ENCODE measurements around the gene LDLRAD1. TPM values are rescaled to one million over a fixed set of nuclear protein-coding genes. Genes with fewer than 3 reads are reported as not detected.

LDLRAD1 gene
- total and polyA plus RNA-seq, 8 donors: 0.12 to 0.40 TPM; not detected in 6

DNA sequence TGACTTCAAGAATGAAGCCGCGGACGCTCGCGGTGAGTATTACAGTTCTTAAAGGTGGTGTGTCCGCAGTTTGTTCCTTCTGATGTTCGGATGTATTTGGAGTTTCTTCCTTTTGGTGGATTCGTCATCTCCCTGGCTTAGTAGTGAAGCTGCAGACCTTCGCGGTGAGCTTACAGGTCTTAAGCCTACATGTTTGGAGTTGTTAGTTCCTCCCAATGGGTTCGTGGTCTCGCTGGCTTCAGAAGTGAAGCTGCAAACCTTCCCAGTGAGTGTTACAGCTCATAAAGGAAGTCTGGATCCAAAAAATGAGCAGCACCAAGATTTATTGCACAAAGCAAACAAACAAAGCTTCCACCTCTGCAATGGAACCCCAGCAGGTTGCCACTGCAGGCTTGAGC lies 14.7 kb downstream of the LDLRAD1 start:
- no peak overlapping the region for H3K27ac ChIP-seq
- H3K27me3 ChIP-seq: peaks cover 0 to 8% (median 0%) of the 10 kb centered on the region in 3 donors
- DNase-seq: peak in 1 of 2 donors; percentile 8
- H3K36me3 ChIP-seq: no peaks in the 10 kb centered on the region
- H3K4me1 ChIP-seq: peaks cover 0 to 11% (median 10%) of the 10 kb centered on the region in 4 donors
- intact Hi-C loops (cut with DNase I; ENCODE audit: low total_unique reads): no loop called here
- H3K4me3 ChIP-seq: no peak overlapping the region
- 86 to 98% (median 88%) methylated on average over 12 of the region's 12 CpGs for WGBS, 5 donors
- no peaks in the 10 kb centered on the region for H3K9me3 ChIP-seq
- no peak for TF ChIP-seq POLR2A (IDR thresholded peaks at IDR 0.05)
- TF ChIP-seq POLR2AphosphoS5 (IDR thresholded peaks at IDR 0.05): no peak
- no peak for TF ChIP-seq EP300 (IDR thresholded peaks at IDR 0.05)
- TF ChIP-seq, protein P1, sequence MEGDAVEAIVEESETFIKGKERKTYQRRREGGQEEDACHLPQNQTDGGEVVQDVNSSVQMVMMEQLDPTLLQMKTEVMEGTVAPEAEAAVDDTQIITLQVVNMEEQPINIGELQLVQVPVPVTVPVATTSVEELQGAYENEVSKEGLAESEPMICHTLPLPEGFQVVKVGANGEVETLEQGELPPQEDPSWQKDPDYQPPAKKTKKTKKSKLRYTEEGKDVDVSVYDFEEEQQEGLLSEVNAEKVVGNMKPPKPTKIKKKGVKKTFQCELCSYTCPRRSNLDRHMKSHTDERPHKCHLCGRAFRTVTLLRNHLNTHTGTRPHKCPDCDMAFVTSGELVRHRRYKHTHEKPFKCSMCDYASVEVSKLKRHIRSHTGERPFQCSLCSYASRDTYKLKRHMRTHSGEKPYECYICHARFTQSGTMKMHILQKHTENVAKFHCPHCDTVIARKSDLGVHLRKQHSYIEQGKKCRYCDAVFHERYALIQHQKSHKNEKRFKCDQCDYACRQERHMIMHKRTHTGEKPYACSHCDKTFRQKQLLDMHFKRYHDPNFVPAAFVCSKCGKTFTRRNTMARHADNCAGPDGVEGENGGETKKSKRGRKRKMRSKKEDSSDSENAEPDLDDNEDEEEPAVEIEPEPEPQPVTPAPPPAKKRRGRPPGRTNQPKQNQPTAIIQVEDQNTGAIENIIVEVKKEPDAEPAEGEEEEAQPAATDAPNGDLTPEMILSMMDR (IDR thresholded peaks at IDR 0.05): no peak

DNA sequence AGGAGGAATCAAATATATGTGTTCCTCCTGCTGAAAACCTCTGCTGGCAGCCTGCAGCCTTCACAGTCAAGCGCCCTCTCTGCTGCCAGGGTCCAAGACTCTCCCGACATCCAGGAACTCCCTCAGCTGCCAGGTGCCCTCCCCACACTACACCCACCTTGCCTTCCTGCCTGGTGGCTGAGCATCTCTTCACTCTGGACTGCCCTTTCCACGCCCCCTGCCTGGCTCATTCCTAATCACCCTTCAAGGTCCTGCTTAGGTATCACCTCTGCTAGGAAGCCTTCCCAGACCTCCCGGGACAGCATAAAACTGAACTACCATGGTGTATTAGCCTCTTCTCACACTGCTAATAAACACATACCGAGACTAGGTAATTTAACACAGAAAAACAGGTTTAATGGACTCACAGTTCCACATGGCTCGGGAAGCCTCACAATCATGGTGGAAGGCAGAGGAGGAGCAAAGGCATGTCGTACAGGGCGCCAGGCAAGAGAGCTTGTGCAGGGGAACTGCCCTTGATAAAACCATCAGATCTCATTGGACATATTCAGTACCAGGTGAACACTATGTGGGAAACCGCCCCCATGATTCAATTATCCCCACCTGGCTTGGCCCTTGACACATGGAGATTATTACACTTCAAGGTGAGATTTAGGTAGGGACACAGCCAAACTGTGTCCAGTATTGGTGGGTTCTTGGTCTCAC lies 15.3 kb downstream of the LDLRAD1 start:
- 57 to 85% (median 70%) methylated on average over 8 to 9 of the region's 9 CpGs for WGBS, 5 donors
- H3K4me1 ChIP-seq: peaks cover 0 to 11% (median 10%) of the 10 kb centered on the region in 4 donors
- DNase-seq: peak in 1 of 2 donors; percentile 11
- no peak overlapping the region for H3K27ac ChIP-seq
- intact Hi-C loops (cut with DNase I; ENCODE audit: low total_unique reads): no loop called here
- H3K9me3 ChIP-seq: no peaks in the 10 kb centered on the region
- no peak for TF ChIP-seq POLR2AphosphoS5 (IDR thresholded peaks at IDR 0.05)
- no peak for TF ChIP-seq POLR2A (IDR thresholded peaks at IDR 0.05)
- no peak for TF ChIP-seq EP300 (IDR thresholded peaks at IDR 0.05)
- TF ChIP-seq, protein P1 (IDR thresholded peaks at IDR 0.05): no peak
- H3K4me3 ChIP-seq: no peak overlapping the region
- H3K27me3 ChIP-seq: peaks cover 0 to 3% (median 0%) of the 10 kb centered on the region in 3 donors
- H3K36me3 ChIP-seq: no peaks in the 10 kb centered on the region

DNA sequence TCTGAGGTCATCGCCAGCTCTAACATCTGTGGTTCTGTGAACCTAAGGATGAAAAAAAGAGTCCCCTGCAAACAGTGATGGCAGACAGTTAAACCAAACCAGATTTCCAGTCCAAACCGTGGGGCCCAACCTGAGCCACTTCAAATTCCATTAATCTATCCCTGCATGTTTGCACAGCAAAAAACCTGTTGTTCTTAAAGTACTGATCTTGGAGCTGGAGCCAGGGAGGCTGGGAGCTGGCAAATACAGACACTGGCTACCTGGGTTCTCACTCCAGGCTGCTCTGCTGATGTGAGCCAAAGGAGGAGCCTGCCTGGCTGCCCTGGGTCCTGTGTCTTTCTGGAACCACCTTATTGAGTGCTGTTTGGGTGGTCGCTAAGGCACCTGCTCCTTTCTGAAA lies 16.4 kb downstream of the LDLRAD1 start:
- no peaks in the 10 kb centered on the region for H3K27me3 ChIP-seq
- peak; percentile 44 to 51 for DNase-seq
- H3K36me3 ChIP-seq: no peaks in the 10 kb centered on the region
- H3K4me1 ChIP-seq: peaks cover 0 to 11% (median 10%) of the 10 kb centered on the region in 4 donors
- no peaks in the 10 kb centered on the region for H3K9me3 ChIP-seq
- 22 to 44% (median 28%) methylated on average over 3 of the region's 3 CpGs for WGBS, 5 donors
- TF ChIP-seq POLR2AphosphoS5 (IDR thresholded peaks at IDR 0.05) (no peak), EP300 (IDR thresholded peaks at IDR 0.05) (no peak), POLR2A (IDR thresholded peaks at IDR 0.05) (no peak)
- TF ChIP-seq, protein P1 (IDR thresholded peaks at IDR 0.05): no peak
- H3K27ac ChIP-seq: peak overlapping the region in 1 of 5 donors; percentile 48
- intact Hi-C loops (cut with DNase I; ENCODE audit: low total_unique reads): no loop called here
- no peak overlapping the region for H3K4me3 ChIP-seq

DNA sequence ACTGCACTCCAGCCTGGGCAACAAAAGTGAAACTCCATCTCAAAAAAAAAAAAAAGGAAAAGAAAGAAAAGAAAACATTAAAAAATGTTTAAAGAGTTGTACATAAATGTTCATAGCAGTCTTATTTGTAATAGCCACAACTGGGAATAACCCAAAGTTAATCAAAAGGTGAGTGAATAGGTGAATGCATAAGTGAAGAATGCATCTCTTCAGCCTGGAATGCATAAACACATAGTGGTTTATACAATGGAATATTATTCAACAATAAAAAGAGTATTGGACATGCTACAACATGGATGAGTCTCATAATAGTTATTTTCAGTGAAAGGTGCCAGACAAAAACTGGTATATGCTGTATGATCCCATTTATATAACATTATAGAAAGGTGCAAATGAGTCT lies 18.1 kb downstream of the LDLRAD1 start:
- DNase-seq: no peak
- TF ChIP-seq POLR2A (IDR thresholded peaks at IDR 0.05) (no peak), POLR2AphosphoS5 (IDR thresholded peaks at IDR 0.05) (no peak), EP300 (IDR thresholded peaks at IDR 0.05) (no peak)
- TF ChIP-seq, protein P1 (IDR thresholded peaks at IDR 0.05): no peak
- Histone ChIP-seq H3K36me3 (no peaks in the 10 kb centered on the region), H3K9me3 (no peaks in the 10 kb centered on the region), H3K4me3 (no peak overlapping the region), H3K4me1 (peaks cover 0 to 11% (median 10%) of the 10 kb centered on the region in 4 donors), H3K27ac (no peak overlapping the region), H3K27me3 (no peaks in the 10 kb centered on the region)
- intact Hi-C loops (cut with DNase I; ENCODE audit: low total_unique reads): no loop called here

All from stomach (tissue), 9 donors.